ENCODE data around the gene DLX6.

Gene DLX6

DNA sequence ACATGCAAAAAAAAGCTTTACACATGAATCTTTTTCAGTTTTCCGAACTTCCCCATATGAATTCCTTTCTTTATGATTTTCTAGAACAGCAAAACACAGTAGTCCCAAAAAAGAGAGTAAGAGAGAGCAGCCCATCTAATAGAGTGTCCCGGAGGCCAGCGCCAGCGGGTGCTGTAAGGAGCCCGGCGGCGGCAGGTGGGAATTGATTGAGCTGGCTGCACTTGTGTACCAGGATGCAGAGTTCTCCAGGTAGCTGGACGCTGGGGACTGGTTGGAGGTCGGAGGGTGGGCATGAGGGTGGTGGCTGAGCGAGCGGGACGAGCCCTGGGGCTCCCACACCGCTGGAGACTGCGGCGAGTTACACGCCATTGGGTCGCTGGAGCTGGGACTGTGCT, 15.2 kb downstream of the DLX6 start:
- no peak overlapping the region for H3K27ac ChIP-seq (ENCODE audit: low read depth, low read length)
- peaks cover 43% of the 10 kb centered on the region for H3K4me1 ChIP-seq (ENCODE audit: insufficient read depth, low read length)
- H3K9me3 ChIP-seq (ENCODE audit: insufficient read depth, low read depth, low read length): no peaks in the 10 kb centered on the region
- H3K4me3 ChIP-seq (ENCODE audit: low read length): peak overlapping the region; percentile 59
- H3K27me3 ChIP-seq (ENCODE audit: insufficient read depth, low read length): peaks cover 100% of the 10 kb centered on the region
- H3K9ac ChIP-seq (ENCODE audit: low read depth, low read length): no peak overlapping the region
- 2% methylated on average over 17 of the region's 17 CpGs for WGBS
- H3K36me3 ChIP-seq (ENCODE audit: insufficient read depth, low read length): no peaks in the 10 kb centered on the region

DNA sequence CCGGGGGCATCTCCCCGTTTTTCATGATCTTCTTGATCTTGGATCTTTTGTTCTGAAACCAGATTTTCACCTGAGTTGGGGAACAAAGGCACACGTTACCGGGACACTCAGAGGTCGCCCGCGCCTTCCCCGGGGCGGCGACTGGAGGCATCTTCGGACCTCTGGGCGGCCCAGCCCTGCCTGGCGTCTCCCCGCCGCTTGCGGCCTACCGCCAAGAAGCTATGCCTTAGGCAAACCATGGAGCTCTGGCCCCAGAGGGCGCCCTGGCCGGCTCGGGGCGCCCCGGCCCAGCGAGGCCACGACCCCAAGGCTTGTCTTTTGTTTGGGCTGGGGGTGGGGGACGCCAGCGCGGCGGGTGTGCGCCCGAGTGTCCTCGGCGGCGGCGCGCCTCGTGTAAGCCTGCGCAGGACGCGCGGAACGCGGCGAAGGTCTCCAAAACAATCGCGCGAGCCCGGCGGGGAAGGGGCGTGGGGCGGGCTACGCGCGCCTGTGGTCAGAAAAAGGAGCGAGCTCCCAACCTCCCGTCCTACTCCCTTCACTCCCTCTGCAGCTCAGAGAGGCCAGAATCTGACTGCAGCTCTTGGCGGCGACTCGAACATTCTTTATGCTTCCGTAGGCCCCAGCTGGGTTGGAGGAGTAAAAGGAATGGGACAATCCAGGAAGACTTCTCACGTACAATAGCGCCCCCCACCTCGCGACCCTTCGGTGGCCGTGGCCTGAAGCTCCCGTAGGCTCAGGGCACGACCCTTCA, 15.8 kb downstream of the DLX6 start:
- Histone ChIP-seq H3K4me3 (ENCODE audit: low read length) (peak overlapping the region; percentile 59), H3K9me3 (ENCODE audit: insufficient read depth, low read depth, low read length) (no peaks in the 10 kb centered on the region), H3K9ac (ENCODE audit: low read depth, low read length) (no peak overlapping the region; the same call in 1 of the 2 replicates), H3K4me1 (ENCODE audit: insufficient read depth, low read length) (peaks cover 45% of the 10 kb centered on the region), H3K27ac (ENCODE audit: low read depth, low read length) (no peak overlapping the region), H3K36me3 (ENCODE audit: insufficient read depth, low read length) (no peaks in the 10 kb centered on the region), H3K27me3 (ENCODE audit: insufficient read depth, low read length) (peaks cover 100% of the 10 kb centered on the region)
- WGBS: under 1% methylated on average over 67 of the region's 67 CpGs

DNA sequence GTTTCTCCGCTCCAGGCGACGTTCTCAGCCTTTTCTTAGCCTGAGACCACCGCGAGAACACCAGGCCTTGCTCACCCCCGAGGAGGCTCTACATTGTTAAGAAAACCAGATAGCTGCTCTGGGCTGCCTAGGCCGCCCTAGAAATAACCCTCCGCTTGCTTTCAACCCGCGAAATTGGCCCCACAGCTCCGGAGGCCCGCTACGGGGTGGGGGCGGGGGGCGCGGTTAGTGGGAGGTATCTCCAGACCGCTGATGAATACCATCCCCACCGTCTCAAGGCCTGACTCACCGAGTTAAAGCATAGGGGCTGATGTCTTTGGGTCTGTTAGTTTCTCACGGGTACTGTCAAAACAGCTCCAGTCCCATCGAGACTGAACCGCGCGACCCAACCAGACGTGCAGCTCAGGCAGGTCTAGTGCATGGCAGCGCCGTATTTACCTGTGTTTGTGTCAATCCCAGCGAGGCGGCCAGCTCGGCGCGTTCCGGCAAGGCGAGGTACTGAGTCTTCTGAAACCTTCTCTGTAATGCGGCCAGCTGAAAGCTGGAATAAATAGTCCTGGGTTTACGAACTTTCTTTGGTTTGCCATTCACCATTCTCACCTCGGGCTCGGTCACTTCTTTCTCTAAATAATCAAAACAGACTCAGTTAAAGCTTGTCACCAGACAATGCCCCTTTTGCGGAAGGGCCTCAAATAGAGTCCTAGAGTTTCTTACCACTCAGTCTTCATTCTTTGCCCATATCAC, 16.6 kb downstream of the DLX6 start:
- H3K4me3 ChIP-seq (ENCODE audit: low read length): peak overlapping the region; percentile 59
- WGBS: under 1% methylated on average over 39 of the region's 39 CpGs
- peaks cover 52% of the 10 kb centered on the region for H3K4me1 ChIP-seq (ENCODE audit: insufficient read depth, low read length)
- H3K9ac ChIP-seq (ENCODE audit: low read depth, low read length): no peak overlapping the region; the same call in 1 of the 2 replicates
- H3K27me3 ChIP-seq (ENCODE audit: insufficient read depth, low read length): peaks cover 100% of the 10 kb centered on the region
- H3K27ac ChIP-seq (ENCODE audit: low read depth, low read length): no peak overlapping the region
- H3K9me3 ChIP-seq (ENCODE audit: insufficient read depth, low read depth, low read length): no peaks in the 10 kb centered on the region
- no peaks in the 10 kb centered on the region for H3K36me3 ChIP-seq (ENCODE audit: insufficient read depth, low read length)

DNA sequence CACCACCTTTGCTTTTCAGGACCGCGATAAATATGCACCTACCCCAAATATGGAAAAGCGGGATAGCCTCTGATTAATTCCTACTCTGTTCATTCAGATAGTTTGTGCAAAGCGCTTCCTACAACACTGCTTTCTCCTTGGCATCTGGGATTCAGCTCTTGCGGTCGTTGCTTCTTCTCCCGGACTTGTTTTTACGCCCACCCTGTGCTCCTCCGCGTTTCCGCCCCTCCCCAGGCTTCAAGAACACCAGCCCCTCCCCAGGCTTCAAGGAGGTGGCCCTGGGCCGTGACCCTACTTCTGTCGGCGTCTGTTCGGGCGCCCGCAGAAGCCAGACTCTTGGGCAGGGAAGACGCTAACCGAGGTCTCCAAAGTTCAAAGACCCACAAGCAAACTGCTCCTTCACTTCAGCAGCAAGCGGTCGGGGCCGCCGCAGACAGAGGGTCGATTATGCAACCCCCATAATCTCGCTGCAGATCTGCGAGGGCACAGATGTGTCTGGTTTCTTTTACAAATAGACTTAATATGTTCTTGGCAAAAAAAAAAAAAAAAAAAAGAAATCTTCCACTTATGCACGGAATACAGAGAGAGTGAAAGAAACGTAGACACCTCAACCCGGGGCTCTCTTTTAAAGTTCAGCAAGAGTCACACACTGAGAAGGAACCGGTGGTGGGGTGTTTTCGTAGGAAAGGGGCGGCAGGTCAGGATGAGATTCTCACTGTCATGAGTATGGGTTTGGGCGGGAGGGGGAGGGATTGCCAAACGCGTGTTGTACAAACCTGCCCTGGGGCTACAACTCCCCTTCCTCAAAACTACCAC, 17.3 kb downstream of the DLX6 start:
- Histone ChIP-seq H3K27ac (ENCODE audit: low read depth, low read length) (no peak overlapping the region), H3K36me3 (ENCODE audit: insufficient read depth, low read length) (no peaks in the 10 kb centered on the region), H3K4me3 (ENCODE audit: low read length) (peak overlapping the region; percentile 59; the same call in 1 of the 2 replicates), H3K27me3 (ENCODE audit: insufficient read depth, low read length) (peaks cover 100% of the 10 kb centered on the region), H3K9ac (ENCODE audit: low read depth, low read length) (no peak overlapping the region; the same call in 1 of the 2 replicates), H3K9me3 (ENCODE audit: insufficient read depth, low read depth, low read length) (no peaks in the 10 kb centered on the region), H3K4me1 (ENCODE audit: insufficient read depth, low read length) (peaks cover 51% of the 10 kb centered on the region)
- 2% methylated on average over 30 of the region's 35 CpGs for WGBS

DNA sequence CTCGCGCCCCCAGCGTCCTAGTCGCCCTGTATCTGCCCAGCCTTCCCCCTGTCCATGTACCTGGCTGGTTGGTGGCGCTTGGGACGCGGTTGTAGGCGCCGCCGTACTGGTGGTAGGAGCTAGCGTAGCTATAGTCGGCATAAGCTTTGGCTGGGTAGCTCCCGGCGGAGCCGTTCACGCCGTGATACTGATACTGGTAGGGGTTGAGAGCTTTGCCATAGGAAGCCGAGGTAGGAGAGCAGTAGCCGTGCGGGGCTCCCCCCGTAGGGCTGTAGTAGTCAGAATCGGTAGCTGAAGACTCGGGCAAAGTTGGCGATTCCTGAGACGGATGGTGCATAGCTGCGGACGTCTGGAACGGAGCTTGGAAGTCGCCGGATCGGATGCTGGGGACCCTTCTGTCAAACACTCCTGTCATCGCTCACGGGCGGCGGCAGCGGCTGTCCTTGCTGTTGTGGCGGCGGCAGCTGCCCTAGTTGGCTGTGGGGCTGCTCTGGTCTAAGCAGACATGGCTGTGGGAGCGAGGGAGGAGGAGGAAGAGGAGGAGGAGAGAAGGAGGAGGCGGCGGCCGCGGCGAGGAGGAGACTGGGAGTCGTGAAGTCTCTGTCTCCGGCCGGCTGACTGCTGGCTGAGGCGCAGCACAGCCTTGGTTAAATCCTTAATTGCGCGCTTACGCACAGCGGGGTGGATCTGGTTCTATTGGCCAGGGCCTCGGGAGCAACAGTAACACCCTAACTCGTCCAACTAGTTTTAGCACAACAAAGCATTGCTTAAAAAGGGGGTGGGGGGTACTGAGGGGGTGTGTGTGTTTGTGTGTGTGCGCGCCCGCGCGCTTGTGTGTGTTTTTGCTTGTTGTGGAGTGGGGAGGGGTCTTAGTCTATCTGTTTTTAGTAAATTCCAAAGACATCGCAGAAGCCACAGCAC, 19.1 kb downstream of the DLX6 start, which contains the start of gene DLX5:
Gene DLX5, minus strand, starts transcription at position 623 of the 921 bp plus-strand sequence. Its CDS starts 208 bp downstream, at position 415.
- Histone ChIP-seq H3K4me3 (ENCODE audit: low read length) (peak within 1 kb of the TSS; percentile 59), H3K9me3 (ENCODE audit: insufficient read depth, low read depth, low read length) (no peaks in the 10 kb centered on the region), H3K4me1 (ENCODE audit: insufficient read depth, low read length) (peaks cover 41% of the 10 kb centered on the region), H3K36me3 (ENCODE audit: insufficient read depth, low read length) (no peaks in the 10 kb centered on the region), H3K27ac (ENCODE audit: low read depth, low read length) (no peak within 1 kb of the TSS), H3K9ac (ENCODE audit: low read depth, low read length) (peak within 1 kb of the TSS; percentile 51; the same call in 1 of the 2 replicates), H3K27me3 (ENCODE audit: insufficient read depth, low read length) (peaks cover 92% of the 10 kb centered on the region)
- under 1% methylated on average over 59 of the region's 60 CpGs for WGBS

DNA sequence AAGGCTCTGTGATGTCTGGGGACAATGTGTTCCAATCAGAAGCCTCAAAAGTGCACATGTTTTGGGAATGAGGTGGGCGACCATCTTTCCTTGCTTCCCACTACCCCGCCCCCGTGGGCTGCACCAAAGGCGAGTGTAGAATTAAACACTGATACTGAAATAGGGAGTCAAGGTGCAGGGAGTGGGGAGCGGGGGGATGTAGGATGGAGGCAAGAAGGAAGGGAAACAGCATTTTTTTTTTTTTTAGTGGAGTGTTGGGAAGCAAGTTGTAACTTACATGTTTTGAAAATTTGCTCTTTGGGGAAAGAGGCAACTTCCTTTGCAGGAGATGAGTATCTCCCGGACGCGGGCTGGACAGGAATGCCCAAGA, 19.8 kb downstream of the DLX6 start:
- no peaks in the 10 kb centered on the region for H3K9me3 ChIP-seq (ENCODE audit: insufficient read depth, low read depth, low read length)
- H3K4me3 ChIP-seq (ENCODE audit: low read length): peak overlapping the region; percentile 59
- H3K27ac ChIP-seq (ENCODE audit: low read depth, low read length): no peak overlapping the region
- no peak overlapping the region for H3K9ac ChIP-seq (ENCODE audit: low read depth, low read length)
- peaks cover 92% of the 10 kb centered on the region for H3K27me3 ChIP-seq (ENCODE audit: insufficient read depth, low read length)
- no peaks in the 10 kb centered on the region for H3K36me3 ChIP-seq (ENCODE audit: insufficient read depth, low read length)
- peaks cover 38% of the 10 kb centered on the region for H3K4me1 ChIP-seq (ENCODE audit: insufficient read depth, low read length)
- WGBS: 4% methylated on average over 8 of the region's 8 CpGs

DNA sequence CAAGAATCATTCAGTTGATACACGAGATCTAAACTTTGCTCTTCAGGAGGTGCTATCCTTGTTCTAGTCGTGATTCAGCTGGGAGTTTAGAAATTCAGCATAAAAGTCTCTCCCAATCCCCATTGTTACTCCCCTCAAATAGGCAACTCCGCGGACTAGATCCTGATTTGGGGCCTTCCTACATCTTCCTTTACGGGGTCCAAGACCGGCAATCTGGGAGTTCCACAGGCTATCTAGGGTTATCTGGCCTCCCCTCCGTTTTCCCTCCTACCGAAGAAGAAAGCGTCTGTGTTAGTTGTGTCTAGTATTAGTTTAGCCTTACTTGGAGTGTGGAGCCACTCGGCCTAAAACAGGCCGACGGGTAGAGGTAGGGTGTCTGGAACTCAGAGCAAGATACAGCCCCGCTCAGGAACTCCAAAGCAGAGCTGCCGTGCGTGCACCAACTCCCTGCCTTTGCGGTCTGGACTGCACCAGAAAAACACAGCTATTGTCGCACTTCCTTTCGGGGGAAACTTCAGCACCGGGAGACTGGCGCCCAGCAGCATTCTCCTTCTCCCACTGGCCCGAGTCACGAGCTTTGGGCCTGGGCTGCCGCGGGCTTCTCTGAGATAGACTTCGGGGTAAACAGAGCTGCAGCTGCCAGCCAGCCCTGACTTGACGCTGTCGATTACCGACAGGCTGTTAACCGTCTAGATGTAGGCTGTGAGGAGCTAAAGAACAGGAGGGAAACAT, 20.8 kb downstream of the DLX6 start:
- WGBS: 1% methylated on average over 29 of the region's 29 CpGs
- Histone ChIP-seq H3K9me3 (ENCODE audit: insufficient read depth, low read depth, low read length) (no peaks in the 10 kb centered on the region), H3K27me3 (ENCODE audit: insufficient read depth, low read length) (peaks cover 82% of the 10 kb centered on the region), H3K4me1 (ENCODE audit: insufficient read depth, low read length) (peaks cover 38% of the 10 kb centered on the region), H3K27ac (ENCODE audit: low read depth, low read length) (no peak overlapping the region), H3K9ac (ENCODE audit: low read depth, low read length) (no peak overlapping the region), H3K36me3 (ENCODE audit: insufficient read depth, low read length) (no peaks in the 10 kb centered on the region), H3K4me3 (ENCODE audit: low read length) (peak overlapping the region; percentile 29)

DNA sequence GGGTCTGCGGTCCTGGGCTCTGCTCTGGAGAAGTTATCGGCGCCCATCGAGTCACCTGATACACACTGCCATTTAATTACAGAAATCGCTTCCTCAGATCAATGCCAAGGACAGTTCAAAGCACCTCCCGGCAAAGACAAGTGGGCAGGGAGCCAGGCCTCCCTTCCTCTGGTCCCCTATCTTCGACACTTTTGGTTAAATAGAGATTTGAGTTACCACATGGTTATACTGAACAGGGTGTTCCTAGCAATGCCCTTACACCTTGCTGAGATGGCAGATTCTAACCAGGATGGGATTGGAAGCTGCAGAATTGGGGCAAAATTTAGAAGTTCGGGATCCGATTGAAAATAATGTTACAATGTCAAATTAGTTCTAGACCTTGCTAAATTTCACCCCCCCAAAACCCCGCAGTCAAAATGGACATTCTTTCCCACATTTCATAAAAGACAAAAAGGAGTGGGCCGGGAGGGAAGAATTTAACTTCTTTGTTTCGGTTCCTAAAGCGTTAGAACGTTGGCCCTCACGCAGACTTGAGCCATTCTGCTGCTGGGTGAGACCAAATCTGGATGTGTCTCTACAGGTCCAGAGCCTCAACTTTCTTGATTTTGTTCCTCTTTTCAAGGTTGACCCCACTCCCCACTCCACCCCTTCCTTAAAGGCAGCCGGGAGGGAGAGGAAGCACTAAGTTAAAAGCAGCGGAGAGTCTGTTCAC, 21.5 kb downstream of the DLX6 start:
- WGBS: 9% methylated on average over 16 of the region's 17 CpGs
- H3K9me3 ChIP-seq (ENCODE audit: insufficient read depth, low read depth, low read length): no peaks in the 10 kb centered on the region
- no peak overlapping the region for H3K27ac ChIP-seq (ENCODE audit: low read depth, low read length)
- H3K36me3 ChIP-seq (ENCODE audit: insufficient read depth, low read length): no peaks in the 10 kb centered on the region
- peaks cover 37% of the 10 kb centered on the region for H3K4me1 ChIP-seq (ENCODE audit: insufficient read depth, low read length)
- peaks cover 74% of the 10 kb centered on the region for H3K27me3 ChIP-seq (ENCODE audit: insufficient read depth, low read length)
- H3K4me3 ChIP-seq (ENCODE audit: low read length): peak overlapping the region; percentile 56
- H3K9ac ChIP-seq (ENCODE audit: low read depth, low read length): no peak overlapping the region

DNA sequence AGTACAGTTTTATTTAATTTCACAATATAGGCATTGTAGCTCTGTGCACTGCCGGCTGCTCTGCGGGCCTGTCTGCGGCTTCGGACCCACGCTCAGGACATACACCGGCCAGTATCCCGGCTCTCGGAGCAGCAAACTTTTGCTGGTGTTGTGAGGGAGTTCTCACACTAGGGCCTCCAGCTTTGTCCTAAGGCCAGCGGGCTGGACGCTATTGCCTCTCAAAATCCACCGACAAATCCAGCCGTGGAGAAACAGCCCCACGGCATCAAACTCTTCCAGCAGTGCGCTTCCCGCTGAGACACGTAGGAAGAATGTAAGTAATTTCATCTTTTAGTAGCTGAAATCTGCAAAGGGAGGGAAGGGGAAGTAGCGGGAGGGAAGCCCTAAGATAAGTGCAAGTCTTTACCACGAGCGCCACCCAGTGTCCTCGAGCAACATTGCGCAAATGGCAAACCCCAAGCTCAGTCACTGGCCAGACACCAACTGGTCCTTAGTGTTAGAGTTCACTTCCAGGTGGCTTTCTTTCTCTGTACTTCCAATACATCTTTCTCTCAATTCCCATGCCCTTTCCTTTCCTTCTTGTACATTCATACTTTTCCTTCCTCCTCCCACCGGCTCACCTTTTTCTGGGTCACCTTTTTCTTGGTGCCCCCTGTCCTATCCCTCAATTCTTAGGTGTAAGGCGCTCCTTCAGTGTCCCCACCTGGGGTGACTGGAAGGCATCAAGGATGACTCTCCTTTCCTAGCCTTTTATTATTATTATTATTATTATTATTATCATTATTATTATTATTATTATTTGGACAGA, 22.3 kb downstream of the DLX6 start:
- Histone ChIP-seq H3K9me3 (ENCODE audit: insufficient read depth, low read depth, low read length) (no peaks in the 10 kb centered on the region), H3K9ac (ENCODE audit: low read depth, low read length) (no peak overlapping the region), H3K27ac (ENCODE audit: low read depth, low read length) (no peak overlapping the region), H3K27me3 (ENCODE audit: insufficient read depth, low read length) (peaks cover 69% of the 10 kb centered on the region), H3K36me3 (ENCODE audit: insufficient read depth, low read length) (no peaks in the 10 kb centered on the region), H3K4me1 (ENCODE audit: insufficient read depth, low read length) (peaks cover 30% of the 10 kb centered on the region), H3K4me3 (ENCODE audit: low read length) (peak overlapping the region; percentile 56)
- 5% methylated on average over 23 of the region's 23 CpGs for WGBS

Measured in HUES64 (cell line).